Endothelial cell (in vitro differentiated cells): ENCODE measurements around the gene C3orf70. TPM values are rescaled to one million over a fixed set of nuclear protein-coding genes. Genes with fewer than 3 reads are reported as not detected.
A peak's percentile ranks its signal among the peaks of the same experiment; 100 is the strongest.

Experiments
- DNase-seq: peaks from one replicate; pipeline ENCODE4 v3.0.0; 2021; ENCODE audit warnings: low spot score
- H3K27ac Mint-ChIP-seq: one replicate; pipeline ENCODE4 v1.8.0; 2021; ENCODE audit warnings: mixed read lengths, inconsistent platforms; ENCODE audit not compliant: unreplicated experiment
- H3K27me3 Mint-ChIP-seq: one replicate; pipeline ENCODE4 v1.8.0; 2021; ENCODE audit warnings: mild to moderate bottlenecking, moderate library complexity, mixed read lengths, inconsistent platforms; ENCODE audit not compliant: unreplicated experiment
- H3K36me3 Mint-ChIP-seq: one replicate; pipeline ENCODE4 v1.8.0; 2021; ENCODE audit warnings: mild to moderate bottlenecking, low read depth, mixed read lengths, inconsistent platforms; ENCODE audit not compliant: unreplicated experiment
- H3K4me1 Mint-ChIP-seq: one replicate; pipeline ENCODE4 v1.8.0; 2021; ENCODE audit warnings: mild to moderate bottlenecking, mixed read lengths, inconsistent platforms; ENCODE audit not compliant: unreplicated experiment
- H3K4me3 Mint-ChIP-seq: one replicate; pipeline ENCODE4 v1.8.0; 2021; ENCODE audit warnings: mild to moderate bottlenecking, mixed read lengths, inconsistent platforms; ENCODE audit not compliant: unreplicated experiment
- H3K9me3 Mint-ChIP-seq: one replicate; pipeline ENCODE4 v1.8.0; 2021; ENCODE audit warnings: mixed read lengths, inconsistent platforms; ENCODE audit not compliant: unreplicated experiment
- CTCF ChIP-seq: fragments of 200-600 bp; sonication (generic); IDR thresholded peaks from one replicate; pipeline ENCODE4 v1.5.0; 2021; ENCODE audit warnings: antibody characterized with exemption; ENCODE audit not compliant: unreplicated experiment
- total RNA-seq: library from RNA; stranded (reverse); fragmentation: NEBNext Ultra II Directional; extraction: Animal tissue kit (Norgen Biotek cat#: 25700); gene quantifications from one replicate; pipeline ENCODE4 v1.2.1, GENCODE V29; 2021; ENCODE audit not compliant: unreplicated experiment

Gene C3orf70
- total RNA-seq, 1 donor from 2014 or later, result 1.4 TPM

GRCh38 chr3:185195652-185196051 lies 42.8 kb upstream of the C3orf70 start:
- no peak overlapping the region for H3K4me3 Mint-ChIP-seq
- no peaks in the 10 kb centered on the region for H3K4me1 Mint-ChIP-seq
- no peak for DNase-seq
- H3K27me3 Mint-ChIP-seq, result no peaks in the 10 kb centered on the region
- no peak overlapping the region for H3K27ac Mint-ChIP-seq
- peaks cover 9% of the 10 kb centered on the region for H3K36me3 Mint-ChIP-seq
- peaks cover 5% of the 10 kb centered on the region for H3K9me3 Mint-ChIP-seq
- TF ChIP-seq CTCF, result no peak

GRCh38 chr3:185188816-185189215 lies 36.0 kb upstream of the C3orf70 start:
- no peaks in the 10 kb centered on the region for H3K27me3 Mint-ChIP-seq
- no peak for DNase-seq
- H3K9me3 Mint-ChIP-seq, result no peaks in the 10 kb centered on the region
- no peaks in the 10 kb centered on the region for H3K4me1 Mint-ChIP-seq
- no peak overlapping the region for H3K4me3 Mint-ChIP-seq
- TF ChIP-seq CTCF, result no peak
- H3K36me3 Mint-ChIP-seq, result peaks cover 6% of the 10 kb centered on the region
- no peak overlapping the region for H3K27ac Mint-ChIP-seq

GRCh38 chr3:185187391-185187790 lies 34.5 kb upstream of the C3orf70 start:
- H3K9me3 Mint-ChIP-seq, result no peaks in the 10 kb centered on the region
- TF ChIP-seq CTCF, result no peak
- no peaks in the 10 kb centered on the region for H3K27me3 Mint-ChIP-seq
- no peak overlapping the region for H3K4me3 Mint-ChIP-seq
- H3K36me3 Mint-ChIP-seq, result no peaks in the 10 kb centered on the region
- H3K4me1 Mint-ChIP-seq, result no peaks in the 10 kb centered on the region
- H3K27ac Mint-ChIP-seq, result no peak overlapping the region
- no peak for DNase-seq

- H3K27ac Mint-ChIP-seq, result no peak overlapping the region
- peaks cover 8% of the 10 kb centered on the region for H3K4me1 Mint-ChIP-seq
- H3K4me3 Mint-ChIP-seq, result no peak overlapping the region
- H3K9me3 Mint-ChIP-seq, result no peaks in the 10 kb centered on the region
- H3K36me3 Mint-ChIP-seq, result no peaks in the 10 kb centered on the region
- TF ChIP-seq CTCF, result peak; percentile 95
- no peaks in the 10 kb centered on the region for H3K27me3 Mint-ChIP-seq
- DNase-seq, result peak; percentile 46
Measured at GRCh38 chr3:185176750-185177359, 24.0 kb upstream of the C3orf70 start.

- H3K27ac Mint-ChIP-seq, result no peak overlapping the region
- no peak overlapping the region for H3K4me3 Mint-ChIP-seq
- no peaks in the 10 kb centered on the region for H3K36me3 Mint-ChIP-seq
- H3K9me3 Mint-ChIP-seq, result no peaks in the 10 kb centered on the region
- TF ChIP-seq CTCF, result no peak
- peaks cover 8% of the 10 kb centered on the region for H3K4me1 Mint-ChIP-seq
- no peaks in the 10 kb centered on the region for H3K27me3 Mint-ChIP-seq
- DNase-seq, result peak; percentile 14
Measured at GRCh38 chr3:185175370-185175987, 22.6 kb upstream of the C3orf70 start.
